Measurements from ENCODE around the gene EIF4G3. TPM values are rescaled to one million over a fixed set of nuclear protein-coding genes. Genes with fewer than 3 reads are reported as not detected.

EIF4G3 gene
- total and polyA plus RNA-seq, 2 donors, result 17.0 to 22.1 TPM

GRCh38 chr1:21077085-21077484 is 99.6 kb downstream of the EIF4G3 start:
- Histone ChIP-seq H3K9me3 (ENCODE audit: control insufficient read depth in 2 of 2, insufficient read depth in 1 of 2, low read length in 1 of 2) (no peaks in the 10 kb centered on the region), H3K36me3 (ENCODE audit: control insufficient read depth in 2 of 2, insufficient read depth in 2 of 2, low read length in 1 of 2) (peaks cover 3 to 4% of the 10 kb centered on the region in 2 donors)
- no peak for DNase-seq (ENCODE audit: low read depth in 6 of 9, low spot score in 9 of 9)

GRCh38 chr1:21072721-21073120 is 104.0 kb downstream of the EIF4G3 start:
- DNase-seq (ENCODE audit: low read depth in 6 of 9, low spot score in 9 of 9), result no peak
- WGBS, result 94% methylated on average over 3 of the region's 3 CpGs
- H3K4me3 ChIP-seq (ENCODE audit: low read length in 2 of 2), result no peak overlapping the region
- no peak overlapping the region for H3K27ac ChIP-seq (ENCODE audit: low read depth in 1 of 2, low read length in 1 of 2)
- H3K4me1 ChIP-seq (ENCODE audit: control insufficient read depth in 2 of 2, insufficient read depth in 2 of 2, low read length in 2 of 2), result no peaks in the 10 kb centered on the region
- peaks cover 0 to 3% of the 10 kb centered on the region in 2 donors for H3K36me3 ChIP-seq (ENCODE audit: control insufficient read depth in 2 of 2, insufficient read depth in 2 of 2, low read length in 1 of 2)
- H3K9me3 ChIP-seq (ENCODE audit: control insufficient read depth in 2 of 2, insufficient read depth in 1 of 2, low read length in 1 of 2), result no peaks in the 10 kb centered on the region
- H3K27me3 ChIP-seq (ENCODE audit: control insufficient read depth in 2 of 2, insufficient read depth in 1 of 2, low read length in 1 of 2), result no peaks in the 10 kb centered on the region

More at GRCh38 chr1:21077085-21077484, 99.6 kb downstream of the EIF4G3 start:
- Histone ChIP-seq H3K27me3 (ENCODE audit: control insufficient read depth in 2 of 2, insufficient read depth in 1 of 2, low read length in 1 of 2) (no peaks in the 10 kb centered on the region), H3K4me3 (ENCODE audit: low read length in 2 of 2) (no peak overlapping the region), H3K27ac (ENCODE audit: low read depth in 1 of 2, low read length in 1 of 2) (no peak overlapping the region), H3K4me1 (ENCODE audit: control insufficient read depth in 2 of 2, insufficient read depth in 2 of 2, low read length in 2 of 2) (no peaks in the 10 kb centered on the region)

DNA sequence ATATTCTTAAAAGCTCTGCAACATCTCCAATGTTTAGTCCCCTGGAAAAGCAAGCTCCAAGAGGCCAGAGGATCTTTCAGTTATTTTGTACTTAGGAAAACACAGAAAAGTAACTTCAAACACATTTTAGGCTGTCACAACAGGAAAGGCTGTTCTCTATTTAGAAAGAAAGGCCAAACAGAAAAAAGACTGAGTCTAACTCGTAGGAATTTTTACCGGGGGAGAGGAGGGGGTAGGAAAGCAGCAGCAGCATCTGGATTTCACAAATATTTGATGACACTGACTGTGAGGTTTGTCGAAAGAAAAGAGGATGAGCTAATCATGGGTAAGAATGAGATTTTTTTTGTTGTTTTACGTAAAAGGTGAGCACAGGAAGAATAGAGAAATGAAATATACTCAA is 107.1 kb downstream of the EIF4G3 start:
- H3K36me3 ChIP-seq (ENCODE audit: control insufficient read depth in 2 of 2, insufficient read depth in 2 of 2, low read length in 1 of 2), result peaks cover 0 to 3% of the 10 kb centered on the region in 2 donors
- H3K4me3 ChIP-seq (ENCODE audit: low read length in 2 of 2), result no peak overlapping the region
- WGBS, result 83% methylated on average over 4 of the region's 4 CpGs
- DNase-seq (ENCODE audit: low read depth in 6 of 9, low spot score in 9 of 9), result no peak
- H3K27ac ChIP-seq (ENCODE audit: low read depth in 1 of 2, low read length in 1 of 2), result no peak overlapping the region
- H3K27me3 ChIP-seq (ENCODE audit: control insufficient read depth in 2 of 2, insufficient read depth in 1 of 2, low read length in 1 of 2), result no peaks in the 10 kb centered on the region
- H3K4me1 ChIP-seq (ENCODE audit: control insufficient read depth in 2 of 2, insufficient read depth in 2 of 2, low read length in 2 of 2), result no peaks in the 10 kb centered on the region
- no peaks in the 10 kb centered on the region for H3K9me3 ChIP-seq (ENCODE audit: control insufficient read depth in 2 of 2, insufficient read depth in 1 of 2, low read length in 1 of 2)

GRCh38 chr1:21068937-21069336 is 107.8 kb downstream of the EIF4G3 start:
- no peak overlapping the region for H3K27ac ChIP-seq (ENCODE audit: low read depth in 1 of 2, low read length in 1 of 2)

DNA sequence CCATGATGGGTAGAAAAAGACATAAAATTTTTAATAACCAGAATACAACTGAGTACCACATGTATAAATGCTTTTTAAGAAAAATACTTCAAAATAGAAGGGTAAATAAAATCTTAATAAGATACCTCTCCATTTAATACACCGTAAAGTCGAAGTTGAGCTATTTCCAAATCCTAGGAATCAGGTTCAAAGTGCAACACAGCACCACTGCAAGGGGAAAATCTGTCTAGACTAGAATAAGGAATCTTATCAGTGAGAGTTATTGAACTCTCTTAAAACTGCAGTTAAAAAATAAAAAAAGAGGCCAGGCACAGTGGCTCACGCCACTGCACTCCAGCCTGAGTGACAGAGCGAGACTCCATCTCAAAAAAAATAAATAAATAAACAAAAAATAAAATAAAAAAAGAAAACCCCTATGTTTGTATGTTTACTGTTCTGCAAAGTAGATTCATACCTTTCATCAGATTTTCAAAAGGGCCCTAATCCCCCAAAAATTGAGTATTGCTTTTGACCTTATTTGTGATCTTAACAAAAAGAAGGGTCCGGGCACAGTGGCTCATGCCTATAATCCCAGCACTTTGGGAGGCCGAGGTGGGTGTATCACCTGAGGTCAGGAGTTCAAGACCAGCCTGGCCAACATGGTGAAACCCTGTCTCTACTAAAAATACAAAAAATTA is 109.0 kb downstream of the EIF4G3 start:
- Histone ChIP-seq H3K4me3 (ENCODE audit: low read length in 2 of 2) (no peak overlapping the region), H3K27ac (ENCODE audit: low read depth in 1 of 2, low read length in 1 of 2) (no peak overlapping the region), H3K4me1 (ENCODE audit: control insufficient read depth in 2 of 2, insufficient read depth in 2 of 2, low read length in 2 of 2) (no peaks in the 10 kb centered on the region), H3K27me3 (ENCODE audit: control insufficient read depth in 2 of 2, insufficient read depth in 1 of 2, low read length in 1 of 2) (no peaks in the 10 kb centered on the region), H3K9me3 (ENCODE audit: control insufficient read depth in 2 of 2, insufficient read depth in 1 of 2, low read length in 1 of 2) (no peaks in the 10 kb centered on the region), H3K36me3 (ENCODE audit: control insufficient read depth in 2 of 2, insufficient read depth in 2 of 2, low read length in 1 of 2) (no peaks in the 10 kb centered on the region)
- DNase-seq (ENCODE audit: low read depth in 6 of 9, low spot score in 9 of 9), result no peak
- 99% methylated on average over 6 of the region's 6 CpGs for WGBS

More at GRCh38 chr1:21068937-21069336, 107.8 kb downstream of the EIF4G3 start:
- Histone ChIP-seq H3K36me3 (ENCODE audit: control insufficient read depth in 2 of 2, insufficient read depth in 2 of 2, low read length in 1 of 2) (peaks cover 0 to 3% of the 10 kb centered on the region in 2 donors), H3K4me3 (ENCODE audit: low read length in 2 of 2) (no peak overlapping the region), H3K27me3 (ENCODE audit: control insufficient read depth in 2 of 2, insufficient read depth in 1 of 2, low read length in 1 of 2) (no peaks in the 10 kb centered on the region), H3K9me3 (ENCODE audit: control insufficient read depth in 2 of 2, insufficient read depth in 1 of 2, low read length in 1 of 2) (no peaks in the 10 kb centered on the region), H3K4me1 (ENCODE audit: control insufficient read depth in 2 of 2, insufficient read depth in 2 of 2, low read length in 2 of 2) (no peaks in the 10 kb centered on the region)
- DNase-seq (ENCODE audit: low read depth in 6 of 9, low spot score in 9 of 9), result no peak

DNA sequence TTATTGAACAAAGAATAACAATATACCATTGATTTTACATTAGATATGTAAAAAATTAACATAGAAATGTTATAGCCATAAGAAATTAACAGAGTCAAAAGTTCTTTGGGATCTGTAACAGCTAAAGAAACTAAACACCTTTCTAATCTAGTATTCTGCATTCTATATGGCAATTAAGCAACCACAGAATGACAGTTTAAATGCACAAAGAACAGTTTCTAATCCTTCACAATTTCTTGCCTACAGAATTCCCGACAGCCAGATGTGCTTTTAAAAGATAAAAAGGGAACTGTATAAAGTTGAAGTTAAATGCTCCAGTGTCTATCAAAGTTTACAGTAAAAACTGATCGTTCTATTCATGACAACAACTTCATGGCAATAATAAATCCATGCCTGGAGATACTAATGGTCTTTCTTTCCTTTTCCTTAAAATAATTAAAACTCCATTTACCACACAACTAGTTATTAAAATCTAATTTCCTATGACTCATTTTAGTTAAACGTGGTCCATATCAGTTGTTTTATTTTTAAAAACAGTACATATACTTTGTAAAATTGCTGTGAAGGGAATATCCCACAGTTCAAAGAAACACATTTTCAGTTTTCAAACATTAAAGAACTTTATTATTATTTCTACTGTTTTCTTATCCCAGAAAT is 110.2 kb downstream of the EIF4G3 start:
- Histone ChIP-seq H3K9me3 (ENCODE audit: control insufficient read depth in 2 of 2, insufficient read depth in 1 of 2, low read length in 1 of 2) (no peaks in the 10 kb centered on the region), H3K4me1 (ENCODE audit: control insufficient read depth in 2 of 2, insufficient read depth in 2 of 2, low read length in 2 of 2) (no peaks in the 10 kb centered on the region), H3K27me3 (ENCODE audit: control insufficient read depth in 2 of 2, insufficient read depth in 1 of 2, low read length in 1 of 2) (no peaks in the 10 kb centered on the region), H3K36me3 (ENCODE audit: control insufficient read depth in 2 of 2, insufficient read depth in 2 of 2, low read length in 1 of 2) (no peaks in the 10 kb centered on the region), H3K27ac (ENCODE audit: low read depth in 1 of 2, low read length in 1 of 2) (no peak overlapping the region), H3K4me3 (ENCODE audit: low read length in 2 of 2) (no peak overlapping the region)
- DNase-seq (ENCODE audit: low read depth in 6 of 9, low spot score in 9 of 9), result no peak
- 80% methylated on average over 3 of the region's 3 CpGs for WGBS

DNA sequence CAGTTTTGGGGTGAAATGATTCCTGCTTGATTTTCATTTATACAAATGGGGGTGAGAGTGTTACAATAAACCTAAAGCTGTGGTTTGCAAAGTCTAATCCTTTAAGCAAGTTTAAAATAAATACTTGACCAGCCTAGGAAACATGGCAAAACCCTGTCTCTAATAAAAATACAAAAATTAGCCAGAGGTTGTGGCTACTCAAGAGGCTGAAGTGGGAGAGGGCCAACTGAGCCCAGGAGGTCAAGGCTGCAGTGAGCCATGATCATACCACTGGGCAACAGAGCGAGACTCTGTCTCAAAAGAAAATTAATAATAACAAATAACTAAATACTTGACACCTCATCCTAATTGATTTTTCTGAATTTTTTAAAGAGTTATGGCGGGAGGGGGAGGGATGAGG is 110.8 kb downstream of the EIF4G3 start:
- no peaks in the 10 kb centered on the region for H3K4me1 ChIP-seq (ENCODE audit: control insufficient read depth in 2 of 2, insufficient read depth in 2 of 2, low read length in 2 of 2)
- no peaks in the 10 kb centered on the region for H3K27me3 ChIP-seq (ENCODE audit: control insufficient read depth in 2 of 2, insufficient read depth in 1 of 2, low read length in 1 of 2)
- 97% methylated on average over 2 of the region's 2 CpGs for WGBS
- H3K9me3 ChIP-seq (ENCODE audit: control insufficient read depth in 2 of 2, insufficient read depth in 1 of 2, low read length in 1 of 2), result no peaks in the 10 kb centered on the region
- no peak for DNase-seq (ENCODE audit: low read depth in 6 of 9, low spot score in 9 of 9)
- H3K27ac ChIP-seq (ENCODE audit: low read depth in 1 of 2, low read length in 1 of 2), result no peak overlapping the region
- no peak overlapping the region for H3K4me3 ChIP-seq (ENCODE audit: low read length in 2 of 2)
- H3K36me3 ChIP-seq (ENCODE audit: control insufficient read depth in 2 of 2, insufficient read depth in 2 of 2, low read length in 1 of 2), result no peaks in the 10 kb centered on the region

GRCh38 chr1:21064057-21064456 is 112.6 kb downstream of the EIF4G3 start:
- no peaks in the 10 kb centered on the region for H3K9me3 ChIP-seq (ENCODE audit: control insufficient read depth in 2 of 2, insufficient read depth in 1 of 2, low read length in 1 of 2)
- no peaks in the 10 kb centered on the region for H3K27me3 ChIP-seq (ENCODE audit: control insufficient read depth in 2 of 2, insufficient read depth in 1 of 2, low read length in 1 of 2)
- WGBS, result 96% methylated on average over 3 of the region's 3 CpGs
- H3K4me3 ChIP-seq (ENCODE audit: low read length in 2 of 2), result no peak overlapping the region
- no peak for DNase-seq (ENCODE audit: low read depth in 6 of 9, low spot score in 9 of 9)
- H3K27ac ChIP-seq (ENCODE audit: low read depth in 1 of 2, low read length in 1 of 2), result no peak overlapping the region
- H3K4me1 ChIP-seq (ENCODE audit: control insufficient read depth in 2 of 2, insufficient read depth in 2 of 2, low read length in 2 of 2), result no peaks in the 10 kb centered on the region
- H3K36me3 ChIP-seq (ENCODE audit: control insufficient read depth in 2 of 2, insufficient read depth in 2 of 2, low read length in 1 of 2), result no peaks in the 10 kb centered on the region

DNA sequence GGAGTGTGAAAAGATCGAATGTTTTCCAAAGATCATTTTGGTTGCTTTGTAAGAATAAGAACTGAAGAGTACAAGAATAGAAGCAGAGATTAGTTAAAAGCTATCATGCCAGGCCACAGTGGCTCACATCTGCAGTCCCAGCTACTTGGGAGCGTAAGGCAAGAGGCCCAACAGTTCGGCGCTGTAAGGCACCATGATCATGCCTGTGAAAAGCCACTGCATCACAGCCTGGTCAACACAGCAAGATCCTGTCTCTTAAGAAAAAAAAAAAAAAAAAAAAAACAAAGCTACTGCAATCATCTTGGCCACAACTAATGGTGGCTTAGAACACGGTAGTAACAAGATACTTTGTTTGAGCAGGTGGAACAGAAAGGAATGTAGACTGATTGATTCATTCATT is 116.2 kb downstream of the EIF4G3 start:
- H3K27ac ChIP-seq (ENCODE audit: low read depth in 1 of 2, low read length in 1 of 2), result no peak overlapping the region
- H3K27me3 ChIP-seq (ENCODE audit: control insufficient read depth in 2 of 2, insufficient read depth in 1 of 2, low read length in 1 of 2), result no peaks in the 10 kb centered on the region
- no peak overlapping the region for H3K4me3 ChIP-seq (ENCODE audit: low read length in 2 of 2)
- H3K36me3 ChIP-seq (ENCODE audit: control insufficient read depth in 2 of 2, insufficient read depth in 2 of 2, low read length in 1 of 2), result no peaks in the 10 kb centered on the region
- WGBS, result 97% methylated on average over 5 of the region's 5 CpGs
- H3K4me1 ChIP-seq (ENCODE audit: control insufficient read depth in 2 of 2, insufficient read depth in 2 of 2, low read length in 2 of 2), result no peaks in the 10 kb centered on the region
- DNase-seq (ENCODE audit: low read depth in 6 of 9, low spot score in 9 of 9), result no peak
- H3K9me3 ChIP-seq (ENCODE audit: control insufficient read depth in 2 of 2, insufficient read depth in 1 of 2, low read length in 1 of 2), result no peaks in the 10 kb centered on the region
